ENCODE measurements around the gene METTL16. TPM values are rescaled to one million over a fixed set of nuclear protein-coding genes. Genes with fewer than 3 reads are reported as not detected.
"Not testable (repeated sequence)": the region's sequence is repeated elsewhere in the genome, so short reads cannot be mapped to it uniquely, and the experiment has no call there.

The METTL16 gene
- total and polyA plus RNA-seq, 2 experiments from 2014 or later, result 12.0 to 14.4 TPM

- Histone ChIP-seq H3K9me3 (ENCODE audit: low read depth) (no peaks in the 10 kb centered on the region), H4K20me1 (ENCODE audit: insufficient read depth) (no peaks in the 10 kb centered on the region), H3K4me2 (ENCODE audit: unreplicated experiment) (no peak overlapping the region), H3K9me2 (ENCODE audit: insufficient read depth) (no peaks in the 10 kb centered on the region), H3K27me3 (replicated peaks; ENCODE audit: insufficient read depth) (no peaks in the 10 kb centered on the region), H3K36me3 (ENCODE audit: low read depth) (peaks cover 5% of the 10 kb centered on the region; the same call in 1 of the 2 replicates), H2AFZ (no peak overlapping the region), H3K79me2 (ENCODE audit: insufficient read depth) (peaks cover 60% of the 10 kb centered on the region), H3K4me3 (no peak overlapping the region), H3F3A (ENCODE audit: insufficient read depth) (no peaks in the 10 kb centered on the region), H3K4me1 (ENCODE audit: insufficient read depth) (no peaks in the 10 kb centered on the region), H3K27ac (no peak overlapping the region), H3K9ac (no peak overlapping the region)
- no peak for DNase-seq
- TF ChIP-seq EZH2phosphoT487 (IDR thresholded peaks at IDR 0.05; ENCODE audit: insufficient read depth, low read depth) (no peak), EZH2 (IDR thresholded peaks at IDR 0.05; ENCODE audit: insufficient read depth, poor library complexity, severe bottlenecking) (no peak)
- WGBS, 2 experiments (ENCODE audit: low coverage in 1 of 2, low lambda C conversion rate in 2 of 2, missing lambda C conversion rate in 2 of 2), result 79% methylated on average over 5 of the region's 5 CpGs
- in situ Hi-C loops (cut with MboI), result no loop called here
These were observed 8.1 kb downstream of the METTL16 start for GRCh38 chr17:2503627-2504026.

DNA sequence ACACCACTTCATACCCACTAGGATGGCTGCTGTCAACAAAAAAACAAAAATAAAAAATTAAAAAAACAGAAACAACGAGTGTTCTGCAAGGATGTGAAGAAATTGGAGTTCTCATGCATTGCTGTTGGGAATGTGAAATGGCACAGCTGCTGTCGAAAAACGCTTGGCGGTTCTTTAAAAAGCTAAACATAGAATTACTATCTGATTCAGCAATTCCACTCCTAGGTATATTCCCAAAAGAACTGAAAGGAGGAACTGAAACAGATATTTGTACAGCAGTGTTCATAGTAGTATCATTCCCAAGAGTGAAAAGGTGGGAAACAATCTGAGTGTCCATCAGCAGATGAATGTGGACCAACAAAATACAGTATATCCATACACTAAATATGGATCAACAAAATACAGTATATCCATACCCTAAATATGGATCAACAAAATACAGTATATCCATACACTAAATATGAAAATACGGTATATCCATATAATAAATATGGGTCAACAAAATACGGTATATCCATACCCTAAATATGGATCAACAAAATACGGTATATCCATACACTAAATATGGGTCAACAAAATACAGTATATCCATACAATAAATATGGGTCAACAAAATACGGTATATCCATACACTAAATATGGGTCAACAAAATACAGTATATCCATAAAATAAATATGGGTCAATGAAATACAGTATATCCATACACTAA is 8.7 kb downstream of the METTL16 start:
- no peak for DNase-seq
- Histone ChIP-seq H3K4me3 (no peak overlapping the region), H3F3A (ENCODE audit: insufficient read depth) (no peaks in the 10 kb centered on the region), H3K27ac (no peak overlapping the region), H2AFZ (no peak overlapping the region), H3K36me3 (ENCODE audit: low read depth) (peaks cover 5% of the 10 kb centered on the region; the same call in 1 of the 2 replicates), H3K9me3 (ENCODE audit: low read depth) (no peaks in the 10 kb centered on the region), H3K9ac (no peak overlapping the region), H3K27me3 (replicated peaks; ENCODE audit: insufficient read depth) (no peaks in the 10 kb centered on the region), H4K20me1 (ENCODE audit: insufficient read depth) (no peaks in the 10 kb centered on the region), H3K4me2 (ENCODE audit: unreplicated experiment) (no peak overlapping the region), H3K79me2 (ENCODE audit: insufficient read depth) (peaks cover 54% of the 10 kb centered on the region), H3K9me2 (ENCODE audit: insufficient read depth) (no peaks in the 10 kb centered on the region), H3K4me1 (ENCODE audit: insufficient read depth) (no peaks in the 10 kb centered on the region)
- TF ChIP-seq EZH2phosphoT487 (IDR thresholded peaks at IDR 0.05; ENCODE audit: insufficient read depth, low read depth), result no peak
- TF ChIP-seq EZH2 (IDR thresholded peaks at IDR 0.05; ENCODE audit: insufficient read depth, poor library complexity, severe bottlenecking), result no peak
- 83 to 87% methylated on average over 8 of the region's 8 CpGs for WGBS, 2 experiments (ENCODE audit: low coverage in 1 of 2, low lambda C conversion rate in 2 of 2, missing lambda C conversion rate in 2 of 2)
- in situ Hi-C loops (cut with MboI), result no loop called here

GRCh38 chr17:2500446-2500845 is 11.2 kb downstream of the METTL16 start:
- WGBS, 2 experiments (ENCODE audit: low coverage in 1 of 2, low lambda C conversion rate in 2 of 2, missing lambda C conversion rate in 2 of 2), result 86% methylated on average over 7 to 8 of the region's 8 CpGs

GRCh38 chr17:2489286-2489685 is 22.4 kb downstream of the METTL16 start:
- H3K27ac ChIP-seq; H3K27me3 ChIP-seq (replicated peaks; ENCODE audit: insufficient read depth); H3K9ac ChIP-seq; DNase-seq; H3K9me3 ChIP-seq (ENCODE audit: low read depth); H3K4me2 ChIP-seq (ENCODE audit: unreplicated experiment); H2AFZ ChIP-seq; H3K4me3 ChIP-seq; H4K20me1 ChIP-seq (ENCODE audit: insufficient read depth); in situ Hi-C loops (cut with MboI); H3K36me3 ChIP-seq (ENCODE audit: low read depth); H3K9me2 ChIP-seq (ENCODE audit: insufficient read depth); H3F3A ChIP-seq (ENCODE audit: insufficient read depth): not testable (repeated sequence)
- Histone ChIP-seq H3K4me1 (ENCODE audit: insufficient read depth) (peaks cover 11% of the 10 kb centered on the region; the same call in 1 of the 2 replicates), H3K79me2 (ENCODE audit: insufficient read depth) (peaks cover 46% of the 10 kb centered on the region)
- 96 to 97% methylated on average over 15 of the region's 15 CpGs for WGBS, 2 experiments (ENCODE audit: low coverage in 1 of 2, low lambda C conversion rate in 2 of 2, missing lambda C conversion rate in 2 of 2)

More at GRCh38 chr17:2500446-2500845, 11.2 kb downstream of the METTL16 start:
- Histone ChIP-seq H2AFZ (no peak overlapping the region), H3K4me2 (ENCODE audit: unreplicated experiment) (no peak overlapping the region), H3K79me2 (ENCODE audit: insufficient read depth) (peaks cover 42% of the 10 kb centered on the region), H4K20me1 (ENCODE audit: insufficient read depth) (no peaks in the 10 kb centered on the region), H3K9me3 (ENCODE audit: low read depth) (no peaks in the 10 kb centered on the region), H3K4me1 (ENCODE audit: insufficient read depth) (no peaks in the 10 kb centered on the region), H3F3A (ENCODE audit: insufficient read depth) (no peaks in the 10 kb centered on the region), H3K27me3 (replicated peaks; ENCODE audit: insufficient read depth) (no peaks in the 10 kb centered on the region), H3K4me3 (no peak overlapping the region), H3K36me3 (ENCODE audit: low read depth) (peaks cover 5% of the 10 kb centered on the region; the same call in 1 of the 2 replicates), H3K9ac (no peak overlapping the region), H3K27ac (no peak overlapping the region), H3K9me2 (ENCODE audit: insufficient read depth) (no peaks in the 10 kb centered on the region)
- DNase-seq, result no peak
- in situ Hi-C loops (cut with MboI), result no loop called here
- TF ChIP-seq EZH2phosphoT487 (IDR thresholded peaks at IDR 0.05; ENCODE audit: insufficient read depth, low read depth), result no peak
- TF ChIP-seq EZH2 (IDR thresholded peaks at IDR 0.05; ENCODE audit: insufficient read depth, poor library complexity, severe bottlenecking), result no peak
